ENCODE data around the gene ECEL1.

ECEL1 gene

DNA sequence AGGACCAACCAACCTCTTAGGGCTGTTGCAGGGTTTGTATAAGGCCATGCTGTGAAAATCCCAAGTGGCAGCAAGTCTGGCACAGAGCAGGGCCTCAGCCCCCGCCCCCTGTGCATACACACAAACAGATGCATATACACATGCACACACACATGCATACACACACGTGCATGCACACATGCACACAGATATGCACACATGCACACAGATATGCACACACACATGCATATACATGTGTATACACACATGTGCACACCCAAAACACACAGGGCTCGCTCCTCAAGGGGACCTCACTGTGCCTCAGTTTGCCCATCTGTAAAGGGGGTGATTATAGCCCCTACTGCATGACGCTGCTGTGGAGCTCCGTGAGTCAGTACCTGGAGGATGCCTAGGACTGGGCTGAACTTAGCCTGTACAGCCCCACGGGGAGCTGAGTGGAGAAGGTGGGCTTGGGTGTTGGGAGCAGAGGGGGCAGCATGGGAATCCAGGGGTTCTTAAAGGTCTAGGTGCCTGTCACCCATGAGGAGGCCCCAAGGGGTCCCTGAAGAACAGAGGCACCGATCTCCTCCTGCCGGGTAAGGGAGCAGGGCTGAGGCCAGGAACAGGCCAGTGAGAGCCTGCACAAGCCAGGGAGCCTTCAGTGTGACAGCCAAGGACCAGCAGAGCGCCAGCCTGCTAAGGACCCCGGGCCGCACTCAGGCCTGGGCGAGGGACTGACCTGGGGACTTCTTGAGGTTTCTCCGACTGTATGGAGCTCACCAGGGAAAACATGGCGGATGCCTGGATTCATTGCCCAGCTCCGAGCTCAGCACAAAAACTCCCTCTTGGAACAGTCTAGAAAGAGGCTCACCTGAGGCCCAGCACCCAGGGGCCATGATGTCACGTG, 55.7 kb downstream of the ECEL1 start:
- in situ Hi-C loops (cut with MboI; ENCODE audit: low sequenced_read_pairs): loop anchor here (10.0 kb wide), 1 partner anchor 527 kb away; no protein-coding TSS in a partner anchor

All from HL-60/S4 (cell line).